Esophagus muscularis mucosa (tissue), 4 donors: ENCODE measurements around the gene LMX1B. TPM values are rescaled to one million over a fixed set of nuclear protein-coding genes. Genes with fewer than 3 reads are reported as not detected.
A peak's percentile ranks its signal among the peaks of the same experiment; 100 is the strongest.

Experiments used
- DNase-seq: peaks from one replicate; pipeline ENCODE4 v3.0.0-alpha.2; 2017; ENCODE audit errors: extremely low spot score
- H3K27ac ChIP-seq, 4 donors: fragments of 200-600 bp; sonication (generic); replicated peaks in 1 of 4; 1 replicate in 3 of 4; 2 replicates in 1 of 4; pipeline ENCODE4 v1.5.1; 2016 to 2019; ENCODE audit warnings: mild to moderate bottlenecking in 1 of 4
- H3K27me3 ChIP-seq, 4 donors: fragments of 200-600 bp; sonication (generic); one replicate each; pipeline versions ENCODE4 v1.5.1 to v1.6.0; 2016 to 2019
- H3K36me3 ChIP-seq, 4 donors: fragments of 200-600 bp; sonication (generic); one replicate each; pipeline ENCODE4 v1.5.1; 2016 to 2019
- H3K4me1 ChIP-seq, 4 donors: fragments of 200-600 bp; sonication (generic); one replicate each; pipeline ENCODE4 v1.5.1; 2016 to 2019
- H3K4me3 ChIP-seq, 4 donors: fragments of 200-600 bp; sonication (generic); 1 replicate in 2 of 4; 2 replicates in 2 of 4; pipeline ENCODE4 v1.5.1; 2016 to 2019; ENCODE audit warnings: mild to moderate bottlenecking in 4 of 4, moderate library complexity in 1 of 4
- H3K9me3 ChIP-seq, 4 donors: fragments of 200-600 bp; sonication (generic); 1 replicate in 3 of 4; 2 replicates in 1 of 4; pipeline ENCODE4 v1.5.1; 2016 to 2019
- EP300 ChIP-seq: sonication (generic); formaldehyde crosslinking; IDR thresholded peaks from one replicate; pipeline ENCODE4 v1.6.1; 2017; ENCODE audit warnings: antibody characterized with exemption
- POLR2A ChIP-seq: fragments of 450-650 bp; IDR thresholded peaks from one replicate; pipeline ENCODE4 v1.6.1; 2017; ENCODE audit warnings: antibody characterized with exemption, moderate library complexity, mild to moderate bottlenecking, low read depth
- POLR2AphosphoS5 ChIP-seq, 2 donors: sonication (generic); formaldehyde crosslinking; IDR thresholded peaks; one replicate each; pipeline ENCODE4 v1.6.1; 2017; ENCODE audit warnings: antibody characterized with exemption in 2 of 2
- WGBS: methylation state at CpG from one replicate; pipeline ENCODE4 v1.1.5; 2018; 5-methylcytosine and 5-hydroxymethylcytosine counted together
- intact Hi-C: fragments of 100-400 bp; cut with DNase I; formaldehyde crosslinking; loops from one replicate; pipeline ENCODE4 v1.15.1; 2023
- total RNA-seq, 4 donors: library from RNA; depleted of rRNA; stranded (reverse); fragments of >200 nt; gene quantifications; one replicate each; pipeline versions ENCODE4 v1.1.0 to v1.2.1, GENCODE V29; 2016
- TF ChIP-seq, protein P1 (sequence below), 3 experiments: fragments of 200-600 bp in 2 of 3; fragments of 450-650 bp in 1 of 3; sonication (generic) in 2 of 3; IDR thresholded peaks; one replicate each; pipeline ENCODE4 v1.5.1; 2017 to 2019; ENCODE audit warnings: antibody characterized with exemption in 3 of 3, mild to moderate bottlenecking in 2 of 3, moderate library complexity in 1 of 3

Gene LMX1B
- total RNA-seq, 4 donors from 2014 or later, result under 0.01 to 0.66 (median 0.24) TPM

DNA sequence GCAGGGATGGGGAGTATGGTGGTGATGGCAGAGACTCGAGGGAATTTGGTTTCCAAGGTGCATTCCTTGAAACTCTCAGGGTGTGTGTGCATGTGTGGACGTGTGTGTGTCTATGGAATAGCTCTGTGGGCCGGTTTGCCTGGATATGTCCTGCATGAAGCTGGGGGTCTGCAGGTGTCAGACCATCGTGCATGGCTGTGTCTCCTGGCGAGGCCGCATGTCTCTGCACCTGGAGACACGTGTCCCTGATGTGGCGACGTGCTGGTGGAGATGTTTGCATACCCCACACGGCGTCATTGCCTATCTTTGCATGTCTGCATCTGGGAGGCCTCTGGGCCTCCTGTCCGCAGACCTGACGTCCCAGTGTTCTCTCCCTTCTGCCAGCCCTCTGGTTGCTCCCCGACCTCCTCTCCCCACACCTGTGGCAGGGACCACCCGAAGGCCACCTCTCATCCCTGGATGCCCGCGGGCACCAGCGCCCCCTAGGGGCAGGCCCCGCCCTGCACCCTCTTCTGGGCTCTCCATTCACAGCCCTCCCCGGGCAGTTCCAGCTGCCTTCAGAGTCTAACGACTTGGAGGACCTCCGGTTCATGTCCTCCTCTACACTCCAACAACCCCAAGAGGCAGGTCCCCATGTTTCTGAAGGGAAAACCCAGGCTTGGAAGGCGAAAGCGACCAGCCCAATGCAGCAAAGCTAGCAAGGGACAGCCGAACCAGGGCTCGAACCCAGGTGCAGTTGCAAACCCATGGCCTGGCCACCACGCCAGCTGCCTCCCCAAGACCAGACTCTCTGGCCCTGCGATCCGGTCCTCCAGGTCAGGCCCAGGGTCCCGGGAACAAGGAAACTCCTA lies 88.6 kb downstream of the LMX1B start:
- peaks cover 0 to 59% (median 18%) of the 10 kb centered on the region in 4 donors for H3K27me3 ChIP-seq
- intact Hi-C loops, result no loop called here
- TF ChIP-seq, protein P1, sequence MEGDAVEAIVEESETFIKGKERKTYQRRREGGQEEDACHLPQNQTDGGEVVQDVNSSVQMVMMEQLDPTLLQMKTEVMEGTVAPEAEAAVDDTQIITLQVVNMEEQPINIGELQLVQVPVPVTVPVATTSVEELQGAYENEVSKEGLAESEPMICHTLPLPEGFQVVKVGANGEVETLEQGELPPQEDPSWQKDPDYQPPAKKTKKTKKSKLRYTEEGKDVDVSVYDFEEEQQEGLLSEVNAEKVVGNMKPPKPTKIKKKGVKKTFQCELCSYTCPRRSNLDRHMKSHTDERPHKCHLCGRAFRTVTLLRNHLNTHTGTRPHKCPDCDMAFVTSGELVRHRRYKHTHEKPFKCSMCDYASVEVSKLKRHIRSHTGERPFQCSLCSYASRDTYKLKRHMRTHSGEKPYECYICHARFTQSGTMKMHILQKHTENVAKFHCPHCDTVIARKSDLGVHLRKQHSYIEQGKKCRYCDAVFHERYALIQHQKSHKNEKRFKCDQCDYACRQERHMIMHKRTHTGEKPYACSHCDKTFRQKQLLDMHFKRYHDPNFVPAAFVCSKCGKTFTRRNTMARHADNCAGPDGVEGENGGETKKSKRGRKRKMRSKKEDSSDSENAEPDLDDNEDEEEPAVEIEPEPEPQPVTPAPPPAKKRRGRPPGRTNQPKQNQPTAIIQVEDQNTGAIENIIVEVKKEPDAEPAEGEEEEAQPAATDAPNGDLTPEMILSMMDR (IDR thresholded peaks at IDR 0.05), result peak; percentile 17 to 42 (median 36)
- no peak for TF ChIP-seq POLR2A
- 49% methylated on average over 17 of the region's 30 CpGs for WGBS
- peaks cover 14 to 25% (median 20%) of the 10 kb centered on the region in 4 donors for H3K4me1 ChIP-seq
- DNase-seq, result no peak
- H3K36me3 ChIP-seq, result no peaks in the 10 kb centered on the region
- H3K9me3 ChIP-seq, result no peaks in the 10 kb centered on the region
- H3K4me3 ChIP-seq, result no peak overlapping the region
- no peak overlapping the region for H3K27ac ChIP-seq

DNA sequence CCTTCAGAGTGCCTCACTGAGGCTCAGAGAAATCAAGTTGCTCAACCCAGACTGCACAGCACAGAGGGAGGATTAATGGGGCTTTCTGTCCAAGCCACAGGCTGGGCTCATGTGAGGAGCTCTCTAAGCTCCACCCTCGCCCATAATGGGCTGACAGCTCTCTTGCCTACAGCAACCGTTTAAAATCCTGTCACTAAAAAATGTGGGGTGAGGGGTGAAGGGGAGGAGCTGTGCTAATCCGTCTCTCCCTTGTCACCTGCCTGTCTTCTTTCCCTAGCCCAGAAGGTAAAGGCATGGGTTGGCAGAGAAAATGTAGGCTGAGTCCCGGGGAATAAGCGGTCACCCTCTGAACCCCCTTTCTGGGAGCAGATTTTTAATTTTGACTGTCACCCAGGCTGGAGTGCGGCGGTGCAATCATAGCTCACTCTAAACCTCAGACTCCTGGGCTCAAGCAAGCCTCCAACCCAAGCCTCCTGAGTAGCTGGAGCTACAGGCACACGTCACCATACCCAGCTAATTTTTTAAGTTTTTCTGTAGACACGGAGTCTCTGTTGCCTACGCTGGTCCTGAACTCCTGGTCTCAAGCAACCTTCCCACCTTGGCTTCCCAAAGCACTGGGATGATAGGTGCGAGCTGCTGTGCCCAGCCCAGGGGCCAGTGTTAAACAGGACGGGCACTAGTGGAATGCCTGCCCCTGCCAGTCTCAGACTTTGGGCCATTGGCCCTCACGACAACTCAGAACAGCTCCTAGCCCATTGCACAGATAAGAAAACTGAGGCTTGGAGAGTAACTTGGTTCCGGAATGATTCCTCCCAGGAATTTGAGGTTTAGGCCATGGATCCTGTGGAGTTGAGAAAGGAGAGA lies 89.5 kb downstream of the LMX1B start:
- Histone ChIP-seq H3K9me3 (no peaks in the 10 kb centered on the region), H3K4me3 (no peak overlapping the region), H3K4me1 (peaks cover 14 to 25% (median 20%) of the 10 kb centered on the region in 4 donors), H3K27me3 (peaks cover 0 to 59% (median 18%) of the 10 kb centered on the region in 4 donors), H3K27ac (no peak overlapping the region), H3K36me3 (no peaks in the 10 kb centered on the region)
- no peak for TF ChIP-seq POLR2AphosphoS5 (IDR thresholded peaks at IDR 0.05)
- TF ChIP-seq EP300, result no peak
- TF ChIP-seq, protein P1 (IDR thresholded peaks at IDR 0.05), result no peak
- DNase-seq, result no peak
- intact Hi-C loops, result no loop called here
- WGBS, result 71% methylated on average over 13 of the region's 14 CpGs

DNA sequence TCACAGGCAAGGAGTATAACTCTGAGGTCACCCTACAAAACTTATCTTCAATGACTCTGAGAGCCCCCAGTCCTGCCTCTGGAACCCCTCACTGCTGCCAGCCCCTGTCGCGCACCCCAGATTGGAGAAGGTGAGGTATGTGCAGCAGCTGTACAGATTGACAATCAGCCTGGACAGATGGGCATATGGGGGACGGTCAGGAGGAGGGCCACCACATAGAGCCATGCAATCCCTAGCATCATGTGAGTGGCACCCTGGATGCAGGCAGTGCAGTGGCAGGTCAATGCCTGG lies 90.1 kb downstream of the LMX1B start:
- TF ChIP-seq EP300 (no peak), POLR2AphosphoS5 (IDR thresholded peaks at IDR 0.05) (no peak), POLR2A (no peak)
- TF ChIP-seq, protein P1 (IDR thresholded peaks at IDR 0.05), result no peak
- Histone ChIP-seq H3K27me3 (peaks cover 0 to 59% (median 18%) of the 10 kb centered on the region in 4 donors), H3K27ac (no peak overlapping the region), H3K9me3 (no peaks in the 10 kb centered on the region), H3K4me1 (peaks cover 14 to 25% (median 20%) of the 10 kb centered on the region in 4 donors), H3K36me3 (no peaks in the 10 kb centered on the region), H3K4me3 (no peak overlapping the region)
- intact Hi-C loops, result no loop called here
- 100% methylated on average over 1 of the region's 3 CpGs for WGBS
- no peak for DNase-seq

DNA sequence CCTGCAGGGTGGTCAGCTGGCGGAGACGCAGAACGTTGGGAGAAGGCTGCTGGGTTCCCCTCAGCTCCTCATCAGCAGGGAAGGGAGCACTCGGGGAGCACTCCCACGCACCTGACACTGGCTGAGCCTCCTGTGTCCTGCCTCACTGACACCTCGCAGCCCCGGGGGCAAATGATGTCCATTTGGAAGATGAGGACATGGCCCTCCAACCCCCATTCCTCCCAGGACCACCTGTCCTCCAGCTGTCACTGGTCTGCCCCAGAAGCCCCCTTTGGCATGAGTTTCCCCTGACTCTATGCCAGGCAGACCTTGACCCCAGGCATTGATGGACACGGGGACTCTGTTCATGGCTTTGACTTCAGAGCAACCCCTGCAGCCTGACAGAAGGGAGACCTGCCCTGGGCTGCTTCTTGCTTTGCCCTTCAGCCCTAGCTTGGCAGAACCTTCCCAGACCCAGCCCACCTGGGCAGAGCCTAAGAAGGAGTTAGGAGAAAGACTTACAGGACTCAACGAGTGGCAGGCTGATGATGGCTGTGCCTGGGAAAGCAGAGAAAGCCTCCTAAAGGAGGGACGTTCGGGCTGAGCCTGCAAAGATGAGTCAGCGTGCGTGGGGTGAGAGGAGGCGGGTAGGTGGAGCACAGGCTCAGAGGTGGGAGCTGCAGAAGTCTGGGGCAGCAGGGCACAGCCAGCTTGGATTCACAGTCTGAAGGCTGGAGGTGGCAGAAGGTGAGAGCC lies 90.6 kb downstream of the LMX1B start:
- Histone ChIP-seq H3K36me3 (no peaks in the 10 kb centered on the region), H3K27ac (no peak overlapping the region), H3K27me3 (peaks cover 0 to 59% (median 18%) of the 10 kb centered on the region in 4 donors), H3K4me3 (no peak overlapping the region), H3K4me1 (peaks cover 14 to 25% (median 20%) of the 10 kb centered on the region in 4 donors), H3K9me3 (no peaks in the 10 kb centered on the region)
- TF ChIP-seq EP300 (no peak), POLR2A (no peak), POLR2AphosphoS5 (IDR thresholded peaks at IDR 0.05) (no peak)
- TF ChIP-seq, protein P1 (IDR thresholded peaks at IDR 0.05), result no peak
- 22% methylated on average over 8 of the region's 14 CpGs for WGBS
- intact Hi-C loops, result no loop called here
- no peak for DNase-seq
